Measurements from ENCODE around the gene BRD9.
"Not testable (repeated sequence)": the region's sequence is repeated elsewhere in the genome, so short reads cannot be mapped to it uniquely, and the experiment has no call there.

- TF ChIP-seq, protein P1, sequence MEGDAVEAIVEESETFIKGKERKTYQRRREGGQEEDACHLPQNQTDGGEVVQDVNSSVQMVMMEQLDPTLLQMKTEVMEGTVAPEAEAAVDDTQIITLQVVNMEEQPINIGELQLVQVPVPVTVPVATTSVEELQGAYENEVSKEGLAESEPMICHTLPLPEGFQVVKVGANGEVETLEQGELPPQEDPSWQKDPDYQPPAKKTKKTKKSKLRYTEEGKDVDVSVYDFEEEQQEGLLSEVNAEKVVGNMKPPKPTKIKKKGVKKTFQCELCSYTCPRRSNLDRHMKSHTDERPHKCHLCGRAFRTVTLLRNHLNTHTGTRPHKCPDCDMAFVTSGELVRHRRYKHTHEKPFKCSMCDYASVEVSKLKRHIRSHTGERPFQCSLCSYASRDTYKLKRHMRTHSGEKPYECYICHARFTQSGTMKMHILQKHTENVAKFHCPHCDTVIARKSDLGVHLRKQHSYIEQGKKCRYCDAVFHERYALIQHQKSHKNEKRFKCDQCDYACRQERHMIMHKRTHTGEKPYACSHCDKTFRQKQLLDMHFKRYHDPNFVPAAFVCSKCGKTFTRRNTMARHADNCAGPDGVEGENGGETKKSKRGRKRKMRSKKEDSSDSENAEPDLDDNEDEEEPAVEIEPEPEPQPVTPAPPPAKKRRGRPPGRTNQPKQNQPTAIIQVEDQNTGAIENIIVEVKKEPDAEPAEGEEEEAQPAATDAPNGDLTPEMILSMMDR (conservative IDR thresholded peaks at IDR 0.05 in 1 of 2, IDR thresholded peaks at IDR 0.05 in 1 of 2; ENCODE audit: low read depth in 1 of 2, low read length in 2 of 2): not testable (repeated sequence)
- TF ChIP-seq EZH2 (IDR thresholded peaks at IDR 0.05; ENCODE audit: low read length, missing control alignments): not testable (repeated sequence)
Measured at GRCh38 chr5:843926-844325, 48.7 kb downstream of the BRD9 start.

Data from fibroblast of lung (primary cell).